GM21717 (cell line): ENCODE data around the gene NAGS.
"Not testable (repeated sequence)": the region's sequence is repeated elsewhere in the genome, so short reads cannot be mapped to it uniquely, and the experiment has no call there.

ENCODE experiments used
- ATAC-seq: cut with Tn5 transposase; IDR thresholded peaks from one replicate; pipeline ENCODE4 v1.9.1; 2021; ENCODE audit warnings: mild to moderate bottlenecking, moderate library complexity; ENCODE audit not compliant: unreplicated experiment

The NAGS gene

DNA sequence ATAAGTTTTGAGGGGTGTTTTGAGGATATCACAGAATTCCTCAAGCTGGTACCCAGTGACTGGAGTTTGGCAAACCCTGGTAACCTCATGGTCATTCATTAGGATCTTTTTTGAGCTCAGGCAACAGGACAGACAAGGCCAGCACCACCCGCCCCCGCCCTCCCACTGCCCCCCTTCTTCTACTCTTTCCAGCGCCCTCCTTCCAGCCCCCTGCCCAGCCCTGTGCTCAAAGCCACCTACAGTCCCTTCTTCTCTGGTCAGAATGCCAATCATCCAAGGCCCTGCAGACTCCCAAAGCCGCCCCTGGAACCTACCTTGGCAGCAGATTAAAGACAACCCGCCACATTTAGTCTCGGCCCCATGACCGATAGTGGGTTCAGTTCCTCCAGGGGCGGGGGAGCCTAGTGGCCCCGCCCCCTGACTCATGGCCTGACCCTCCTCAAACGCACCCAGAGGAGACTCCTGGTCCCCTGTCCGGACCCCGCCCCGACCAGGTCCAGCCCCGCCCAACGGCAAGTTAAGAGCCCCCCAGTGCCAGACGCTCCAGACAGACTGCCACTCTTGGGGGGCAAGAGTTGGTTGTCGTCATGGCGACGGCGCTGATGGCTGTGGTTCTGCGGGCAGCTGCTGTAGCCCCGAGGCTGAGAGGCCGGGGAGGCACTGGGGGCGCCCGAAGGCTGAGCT lies at the start of gene NAGS:
Gene NAGS, plus strand, starts transcription at position 546 of the 684 bp plus-strand sequence. Its CDS starts 42 bp downstream, at position 588.
- ATAC-seq = no peak

DNA sequence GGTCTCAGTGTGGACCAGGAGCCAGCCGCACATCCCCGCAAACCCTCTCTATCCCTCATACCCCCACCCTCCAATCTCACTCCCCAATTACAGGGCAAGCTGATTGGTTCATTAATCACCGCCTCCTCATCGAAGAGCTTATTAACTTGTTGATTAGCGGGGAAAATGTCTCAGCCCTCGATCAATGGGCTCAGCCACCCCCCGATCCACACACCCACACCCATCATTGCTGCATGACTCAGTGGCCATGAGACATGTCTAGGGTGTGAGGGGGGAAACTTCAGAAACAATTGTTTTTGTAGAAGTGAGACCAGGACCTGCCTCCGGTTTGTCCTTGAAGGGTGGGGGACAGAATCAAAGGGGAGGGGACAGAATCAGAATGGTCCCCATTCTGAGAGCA lies 48.2 kb upstream of the NAGS start:
- ATAC-seq = no peak

DNA sequence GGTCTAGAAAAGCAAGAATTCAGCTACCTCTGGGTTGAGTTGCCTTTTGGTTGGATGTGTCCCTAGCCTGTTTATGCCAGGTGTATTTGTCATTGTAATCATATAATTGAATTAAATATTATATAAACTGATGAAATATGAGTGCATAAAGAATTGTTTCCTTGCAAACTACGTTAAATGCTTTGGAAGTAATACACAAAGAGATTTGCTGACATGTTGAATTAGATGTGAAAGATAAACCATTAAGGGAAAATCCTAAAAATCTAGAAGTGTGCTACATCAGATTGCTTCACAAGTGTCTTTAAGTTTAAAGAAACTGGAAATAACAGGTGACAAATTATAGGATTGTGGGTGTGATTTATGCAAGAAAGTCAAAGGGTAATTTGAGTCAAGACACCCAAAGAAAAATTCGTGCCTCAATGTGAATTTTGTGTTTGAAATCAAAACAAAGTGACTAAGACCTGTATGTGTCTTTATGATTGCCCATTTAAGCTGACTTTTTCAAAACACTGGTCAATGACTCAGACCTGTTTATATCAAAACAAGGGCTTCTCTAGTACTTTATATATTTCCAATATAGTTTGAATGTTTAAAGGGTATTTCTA lies 45.6 kb upstream of the NAGS start:
- ATAC-seq = no peak

DNA sequence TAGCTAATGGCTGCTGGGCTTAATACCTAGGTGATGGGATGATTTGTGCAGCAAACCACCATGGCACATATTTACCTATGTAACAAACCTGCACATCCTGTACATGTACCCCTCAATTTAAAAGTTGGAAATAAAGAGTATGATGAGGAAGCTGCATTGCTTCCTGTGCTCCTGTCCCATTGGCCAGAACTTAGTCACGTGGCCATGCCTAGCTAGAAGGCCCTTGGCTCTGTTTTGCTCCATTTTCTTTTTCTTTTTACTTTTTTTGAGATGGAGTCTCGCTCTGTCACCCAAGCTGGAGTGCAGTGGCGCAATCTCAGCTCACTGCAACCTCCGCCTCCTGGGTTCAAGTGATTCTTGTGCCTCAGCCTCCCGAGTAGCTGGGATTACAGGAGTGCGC lies 43.1 kb upstream of the NAGS start:
- not testable (repeated sequence) for ATAC-seq

DNA sequence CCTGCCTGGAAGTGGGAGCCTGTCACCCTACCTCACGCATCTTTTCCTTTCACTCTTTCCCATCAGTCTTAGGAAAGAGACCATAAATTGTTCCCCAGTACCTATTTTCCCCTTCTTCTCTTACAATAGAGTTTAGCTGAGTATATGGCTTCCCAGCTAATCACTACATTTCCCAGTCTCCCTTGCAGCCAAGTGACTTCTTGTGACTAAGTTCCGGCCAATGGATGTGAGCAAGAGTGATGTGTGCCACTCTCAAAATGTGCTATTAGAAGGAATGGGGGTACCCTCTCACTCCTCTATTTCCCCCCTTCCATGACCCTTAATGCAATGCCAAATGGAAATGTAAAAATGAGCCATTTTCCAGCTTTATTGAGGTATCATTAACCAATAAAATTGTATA lies 42.5 kb upstream of the NAGS start:
- no peak for ATAC-seq

- ATAC-seq = no peak
Observed at GRCh38 chr17:43962479-43962878, 41.9 kb upstream of the NAGS start.

DNA sequence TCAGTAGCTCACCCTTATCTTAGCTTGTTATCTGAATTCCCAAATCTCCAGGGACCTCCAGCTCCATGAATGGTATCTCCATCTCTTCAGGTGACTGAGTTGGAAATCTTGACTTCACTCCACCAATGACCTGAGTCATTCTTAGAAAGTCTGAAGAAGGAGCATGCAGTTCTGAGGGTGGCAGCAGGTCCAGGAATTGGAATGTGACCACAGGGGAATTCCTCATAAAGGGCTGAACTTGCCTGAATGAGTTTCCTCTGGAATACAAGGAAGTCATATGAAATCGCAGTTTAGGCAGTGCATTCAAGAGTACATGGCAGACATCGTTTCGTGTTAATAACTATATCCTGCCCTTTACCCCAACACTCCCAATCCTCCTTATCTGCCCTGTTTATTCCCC lies 38.1 kb upstream of the NAGS start:
- no peak for ATAC-seq

DNA sequence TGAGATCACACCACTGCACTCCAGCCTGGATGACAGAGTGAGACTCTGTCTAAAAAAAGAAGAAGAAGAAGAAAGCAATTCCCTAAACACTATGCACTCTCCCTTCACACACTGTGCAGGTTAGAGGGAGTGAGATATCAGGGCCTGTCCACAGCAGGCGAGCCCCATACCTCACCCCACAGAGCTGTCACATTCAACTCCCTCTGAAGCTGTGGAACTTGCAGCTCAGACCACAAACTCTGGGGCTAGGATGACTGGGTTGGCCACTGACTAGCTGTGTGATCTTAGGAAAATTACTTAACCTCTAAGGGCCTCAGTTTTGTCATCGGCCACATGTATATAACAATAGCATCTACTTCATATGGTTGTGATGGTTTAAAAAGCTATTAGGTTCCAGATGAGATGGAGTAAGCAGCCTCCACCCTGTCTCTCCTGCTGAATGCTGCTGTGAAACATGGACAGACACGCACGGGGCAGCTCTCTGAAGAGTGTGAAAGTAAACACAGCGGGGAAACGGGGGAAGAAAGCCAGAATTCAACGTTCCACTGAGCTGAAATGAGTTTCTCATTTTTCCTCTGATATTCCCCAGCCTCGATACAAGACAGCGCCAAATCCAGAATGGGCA lies 37.1 kb upstream of the NAGS start:
- ATAC-seq = no peak

GRCh38 chr17:43970366-43970765 lies 34.1 kb upstream of the NAGS start:
- ATAC-seq = no peak

DNA sequence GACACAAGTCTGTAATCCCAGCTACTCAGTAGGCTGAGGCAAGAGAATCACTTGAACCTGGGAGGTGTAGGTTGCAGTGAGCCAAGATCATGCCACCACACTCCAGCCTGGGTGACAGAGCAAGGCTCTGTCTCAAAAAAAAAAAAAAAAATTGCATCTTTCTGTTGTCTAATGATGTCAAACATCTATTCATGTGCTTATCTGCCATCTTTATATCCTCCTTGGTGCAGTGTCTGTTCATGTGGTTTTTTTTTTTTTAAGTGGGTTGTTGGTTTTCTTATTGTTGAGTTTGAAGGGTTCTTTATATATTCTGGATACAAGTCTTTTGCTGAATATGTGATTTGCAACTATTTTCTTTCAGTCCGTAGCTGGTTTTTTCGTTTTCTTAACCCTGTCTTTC lies 33.0 kb upstream of the NAGS start:
- ATAC-seq = not testable (repeated sequence)

DNA sequence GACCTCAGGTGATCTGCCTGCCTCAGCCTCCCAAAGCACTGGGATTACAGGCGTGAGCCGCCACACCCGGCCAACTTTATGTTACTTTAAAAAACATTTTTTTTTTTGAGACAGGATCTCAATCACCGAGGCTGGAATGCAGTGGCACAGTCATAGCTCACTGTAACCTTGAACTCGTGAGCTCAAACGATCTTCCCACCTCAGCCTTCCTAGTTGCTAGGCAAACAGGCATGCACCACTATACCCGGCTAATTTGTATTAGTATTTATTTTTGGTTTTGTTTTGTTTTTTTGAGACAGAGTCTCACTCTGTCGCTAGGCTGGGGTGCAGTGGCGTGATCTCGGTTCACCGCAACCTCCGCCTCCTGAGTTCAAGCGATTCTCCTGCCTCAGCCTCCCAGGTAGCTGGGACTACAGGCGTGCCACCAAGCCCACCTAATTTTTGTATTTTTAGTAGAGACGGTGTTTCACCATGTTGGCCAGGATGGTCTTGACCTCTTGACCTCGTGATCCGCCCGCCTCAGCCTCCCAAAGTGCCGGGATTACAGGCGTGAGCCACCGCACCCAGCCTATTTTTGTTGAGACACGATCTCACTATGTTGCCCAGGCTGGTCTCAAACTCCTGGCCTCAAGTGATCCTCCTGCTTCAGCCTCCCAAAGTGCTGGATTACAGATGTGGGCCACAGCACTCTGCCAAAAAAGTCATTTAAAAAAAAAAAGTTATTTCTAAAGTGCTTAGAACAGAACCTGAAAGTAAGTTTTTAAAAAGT lies 31.8 kb upstream of the NAGS start:
- not testable (repeated sequence) for ATAC-seq

GRCh38 chr17:43974382-43975266 lies 29.8 kb upstream of the NAGS start:
- ATAC-seq = no peak

GRCh38 chr17:43975898-43976297 lies 28.5 kb upstream of the NAGS start:
- no peak for ATAC-seq

- ATAC-seq = no peak
Observed at GRCh38 chr17:43976963-43977837, 27.2 kb upstream of the NAGS start.

DNA sequence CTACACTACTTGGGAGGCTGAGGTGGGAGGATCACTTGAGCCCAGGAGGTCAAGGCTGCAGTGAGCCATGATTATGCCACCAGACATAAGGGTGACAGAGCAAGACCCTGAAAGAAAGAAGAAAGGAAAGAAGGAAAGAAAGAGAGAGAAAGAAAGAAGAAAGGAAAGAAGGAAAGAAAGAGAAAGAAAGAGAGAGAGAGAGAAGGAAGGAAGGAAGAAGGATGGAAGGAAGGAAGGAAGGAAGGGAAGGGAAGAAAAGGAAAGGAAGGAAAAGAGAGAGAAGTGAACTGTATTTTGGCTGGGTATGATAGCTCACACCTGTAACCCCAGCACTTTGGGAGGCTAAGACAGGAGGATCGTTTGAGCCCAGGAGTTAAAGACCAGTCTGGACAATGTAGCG lies 26.3 kb upstream of the NAGS start:
- no peak for ATAC-seq

- ATAC-seq = no peak
Observed at GRCh38 chr17:43979011-43979410, 25.4 kb upstream of the NAGS start.

- ATAC-seq = no peak
Observed at GRCh38 chr17:43979671-43980070, 24.8 kb upstream of the NAGS start.

GRCh38 chr17:43982171-43982570 lies 22.3 kb upstream of the NAGS start:
- ATAC-seq = no peak

DNA sequence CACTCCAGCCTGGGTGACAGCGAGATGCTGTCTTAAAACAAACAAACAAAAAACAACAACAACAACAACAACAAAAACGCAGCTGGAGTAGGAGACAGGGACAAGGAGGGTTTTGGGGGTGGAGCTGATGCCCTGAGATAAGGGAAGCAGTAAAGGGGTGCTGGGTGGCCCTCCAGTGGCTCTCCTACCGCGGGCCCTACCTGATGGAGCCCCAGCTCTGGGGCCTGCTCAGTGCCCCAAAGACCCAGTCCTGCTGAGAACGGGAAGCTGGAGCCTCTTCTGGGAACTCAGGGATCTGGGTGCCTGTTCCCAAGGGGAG lies 21.3 kb upstream of the NAGS start:
- ATAC-seq = no peak
